ENCODE data around the gene SLC27A2.

DNA sequence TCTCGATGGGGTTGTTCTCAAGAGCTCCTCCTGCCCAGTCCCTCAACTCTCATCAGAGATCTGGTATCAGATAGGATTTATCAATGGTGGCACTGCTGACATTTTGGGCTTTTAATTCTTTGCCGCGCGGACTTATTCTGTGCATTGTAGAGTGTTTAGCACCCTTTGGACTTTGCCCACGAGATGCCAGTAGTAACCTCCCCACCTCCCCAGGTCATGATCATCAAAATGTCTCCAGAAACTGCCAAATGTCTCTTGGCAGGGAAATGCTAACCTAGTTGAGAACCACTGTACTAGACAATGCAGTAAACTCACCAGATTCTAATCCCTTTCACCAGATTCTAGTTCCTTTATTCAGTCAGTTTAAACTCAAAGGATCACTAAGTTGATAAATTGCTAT, 24.0 kb downstream of the SLC27A2 start:
- TF ChIP-seq, protein P1, sequence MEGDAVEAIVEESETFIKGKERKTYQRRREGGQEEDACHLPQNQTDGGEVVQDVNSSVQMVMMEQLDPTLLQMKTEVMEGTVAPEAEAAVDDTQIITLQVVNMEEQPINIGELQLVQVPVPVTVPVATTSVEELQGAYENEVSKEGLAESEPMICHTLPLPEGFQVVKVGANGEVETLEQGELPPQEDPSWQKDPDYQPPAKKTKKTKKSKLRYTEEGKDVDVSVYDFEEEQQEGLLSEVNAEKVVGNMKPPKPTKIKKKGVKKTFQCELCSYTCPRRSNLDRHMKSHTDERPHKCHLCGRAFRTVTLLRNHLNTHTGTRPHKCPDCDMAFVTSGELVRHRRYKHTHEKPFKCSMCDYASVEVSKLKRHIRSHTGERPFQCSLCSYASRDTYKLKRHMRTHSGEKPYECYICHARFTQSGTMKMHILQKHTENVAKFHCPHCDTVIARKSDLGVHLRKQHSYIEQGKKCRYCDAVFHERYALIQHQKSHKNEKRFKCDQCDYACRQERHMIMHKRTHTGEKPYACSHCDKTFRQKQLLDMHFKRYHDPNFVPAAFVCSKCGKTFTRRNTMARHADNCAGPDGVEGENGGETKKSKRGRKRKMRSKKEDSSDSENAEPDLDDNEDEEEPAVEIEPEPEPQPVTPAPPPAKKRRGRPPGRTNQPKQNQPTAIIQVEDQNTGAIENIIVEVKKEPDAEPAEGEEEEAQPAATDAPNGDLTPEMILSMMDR (IDR thresholded peaks at IDR 0.05 in 4 of 5, conservative IDR thresholded peaks at IDR 0.05 in 1 of 5): no peak
- no peak for TF ChIP-seq POLR2A (IDR thresholded peaks at IDR 0.05)
